GM12874 (cell line): Measurements from ENCODE around the gene RPS27.

Experiments
- TF ChIP-seq, protein P1 (sequence below): IDR thresholded peaks from 2 replicates; pipeline ENCODE4 v1.5.1; 2011; ENCODE audit warnings: low read depth, mild to moderate bottlenecking, control low read depth, low read length, moderate library complexity; ENCODE audit not compliant: insufficient read depth

Gene RPS27

DNA sequence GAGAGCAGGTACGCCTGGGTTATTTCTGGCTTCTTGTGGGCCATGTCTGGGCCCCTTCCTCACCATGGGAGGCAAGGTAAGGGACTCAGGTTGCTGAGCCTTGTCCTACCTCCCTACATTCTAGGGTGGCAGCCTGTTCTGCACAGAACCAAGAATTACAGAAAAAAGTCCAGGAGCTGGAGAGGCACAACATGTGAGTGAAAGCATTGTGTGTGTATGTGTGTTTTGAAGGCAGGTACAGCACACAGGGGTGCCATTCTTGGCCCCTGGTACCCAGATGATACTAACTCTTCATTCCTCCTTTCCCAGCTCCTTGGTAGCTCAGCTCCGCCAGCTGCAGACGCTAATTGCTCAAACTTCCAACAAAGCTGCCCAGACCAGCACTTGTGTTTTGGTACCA lies 17.5 kb upstream of the RPS27 start:
- TF ChIP-seq, protein P1, sequence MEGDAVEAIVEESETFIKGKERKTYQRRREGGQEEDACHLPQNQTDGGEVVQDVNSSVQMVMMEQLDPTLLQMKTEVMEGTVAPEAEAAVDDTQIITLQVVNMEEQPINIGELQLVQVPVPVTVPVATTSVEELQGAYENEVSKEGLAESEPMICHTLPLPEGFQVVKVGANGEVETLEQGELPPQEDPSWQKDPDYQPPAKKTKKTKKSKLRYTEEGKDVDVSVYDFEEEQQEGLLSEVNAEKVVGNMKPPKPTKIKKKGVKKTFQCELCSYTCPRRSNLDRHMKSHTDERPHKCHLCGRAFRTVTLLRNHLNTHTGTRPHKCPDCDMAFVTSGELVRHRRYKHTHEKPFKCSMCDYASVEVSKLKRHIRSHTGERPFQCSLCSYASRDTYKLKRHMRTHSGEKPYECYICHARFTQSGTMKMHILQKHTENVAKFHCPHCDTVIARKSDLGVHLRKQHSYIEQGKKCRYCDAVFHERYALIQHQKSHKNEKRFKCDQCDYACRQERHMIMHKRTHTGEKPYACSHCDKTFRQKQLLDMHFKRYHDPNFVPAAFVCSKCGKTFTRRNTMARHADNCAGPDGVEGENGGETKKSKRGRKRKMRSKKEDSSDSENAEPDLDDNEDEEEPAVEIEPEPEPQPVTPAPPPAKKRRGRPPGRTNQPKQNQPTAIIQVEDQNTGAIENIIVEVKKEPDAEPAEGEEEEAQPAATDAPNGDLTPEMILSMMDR = no peak

DNA sequence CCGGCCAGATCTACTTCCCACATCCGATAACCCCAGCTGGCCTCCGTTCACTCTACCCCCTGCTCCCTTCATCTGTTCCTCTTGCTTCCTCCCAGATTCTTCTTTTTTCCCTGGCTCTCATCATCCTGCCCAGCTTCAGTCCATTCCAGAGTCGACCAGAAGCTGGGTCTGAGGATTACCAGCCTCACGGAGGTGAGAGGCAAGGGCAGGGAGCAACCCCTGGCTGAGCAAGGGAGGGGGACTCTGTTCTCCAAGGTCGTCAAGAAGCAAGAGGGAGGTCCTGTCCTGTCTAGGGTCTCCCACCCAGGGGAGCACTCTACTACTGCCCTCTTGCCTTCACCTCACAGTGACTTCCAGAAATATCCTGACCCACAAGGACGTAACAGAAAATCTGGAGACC lies 17.0 kb upstream of the RPS27 start:
- TF ChIP-seq, protein P1 = no peak

DNA sequence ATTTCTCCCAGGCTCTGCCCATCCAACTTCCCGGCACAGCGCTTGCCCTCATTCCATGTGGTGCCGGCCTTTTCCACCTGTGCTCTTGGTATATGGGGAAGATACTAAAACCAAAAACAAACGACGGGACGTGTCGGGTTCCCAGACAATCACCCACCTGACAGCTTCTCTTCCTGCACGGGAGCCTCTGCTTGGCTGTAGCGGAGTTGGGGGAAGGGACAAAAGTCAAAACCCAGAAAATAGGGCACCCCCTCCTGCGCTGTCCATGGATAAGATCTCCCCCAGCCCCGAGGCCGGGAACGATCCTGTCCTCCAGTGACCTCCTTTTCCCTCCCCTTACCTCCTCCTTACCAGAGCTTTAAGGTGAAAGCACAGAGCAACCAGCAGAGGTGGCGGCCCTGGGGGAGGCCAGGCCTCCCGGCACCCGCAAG lies 13.7 kb upstream of the RPS27 start:
- TF ChIP-seq, protein P1 = no peak

DNA sequence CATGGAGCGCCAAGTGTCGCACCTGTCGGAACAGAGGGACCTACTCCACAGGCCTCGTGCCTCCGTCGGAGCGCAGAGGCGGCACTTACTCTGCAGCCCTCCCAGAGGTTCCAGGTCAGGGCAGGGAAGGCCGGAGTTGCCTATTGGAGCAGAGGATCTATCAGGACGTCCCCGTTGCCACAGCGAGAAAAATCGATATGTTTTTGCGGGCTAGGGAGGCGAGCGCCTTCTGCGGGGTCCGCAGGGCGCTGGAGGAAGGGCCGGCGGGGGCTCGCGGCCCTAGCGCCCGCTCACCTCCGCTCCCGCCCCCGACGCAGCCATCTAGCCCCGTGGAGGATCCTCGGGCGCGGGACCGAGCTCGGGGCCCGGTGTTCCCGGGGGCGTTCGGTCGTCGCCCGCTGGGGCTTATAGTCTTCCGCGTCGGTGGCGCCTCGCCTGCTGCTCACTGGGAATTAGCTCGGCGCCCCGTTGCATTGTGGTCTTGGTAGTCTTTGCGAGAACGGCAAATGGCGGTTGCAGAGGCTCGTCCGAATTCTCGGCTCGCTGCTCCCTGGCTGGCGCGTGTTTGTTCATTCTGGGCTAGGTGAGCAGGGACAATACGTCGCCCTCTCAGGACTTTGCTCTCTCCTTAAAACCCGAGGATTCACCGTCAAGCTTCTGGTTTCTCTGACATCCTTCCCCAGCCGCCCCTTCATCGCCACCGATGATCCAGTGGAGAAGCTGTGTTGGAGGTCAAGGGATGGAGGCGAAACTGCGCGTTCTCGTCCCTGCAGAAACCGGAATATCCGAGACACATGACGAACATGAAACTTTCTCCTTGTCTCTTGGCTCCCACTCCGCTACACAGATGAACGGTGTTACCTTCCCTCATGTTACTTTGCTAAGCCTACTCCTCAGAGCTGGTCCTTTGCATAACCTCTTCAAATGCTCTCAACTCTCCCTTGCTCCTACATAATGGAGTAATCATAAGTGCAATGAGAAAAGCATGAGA lies 13.0 kb upstream of the RPS27 start, which contains the start of gene JTB:
Gene JTB, minus strand, starts transcription at position 425 of the 991 bp plus-strand sequence. Its CDS starts 422 bp downstream, at position 3.
- TF ChIP-seq, protein P1 = no peak

DNA sequence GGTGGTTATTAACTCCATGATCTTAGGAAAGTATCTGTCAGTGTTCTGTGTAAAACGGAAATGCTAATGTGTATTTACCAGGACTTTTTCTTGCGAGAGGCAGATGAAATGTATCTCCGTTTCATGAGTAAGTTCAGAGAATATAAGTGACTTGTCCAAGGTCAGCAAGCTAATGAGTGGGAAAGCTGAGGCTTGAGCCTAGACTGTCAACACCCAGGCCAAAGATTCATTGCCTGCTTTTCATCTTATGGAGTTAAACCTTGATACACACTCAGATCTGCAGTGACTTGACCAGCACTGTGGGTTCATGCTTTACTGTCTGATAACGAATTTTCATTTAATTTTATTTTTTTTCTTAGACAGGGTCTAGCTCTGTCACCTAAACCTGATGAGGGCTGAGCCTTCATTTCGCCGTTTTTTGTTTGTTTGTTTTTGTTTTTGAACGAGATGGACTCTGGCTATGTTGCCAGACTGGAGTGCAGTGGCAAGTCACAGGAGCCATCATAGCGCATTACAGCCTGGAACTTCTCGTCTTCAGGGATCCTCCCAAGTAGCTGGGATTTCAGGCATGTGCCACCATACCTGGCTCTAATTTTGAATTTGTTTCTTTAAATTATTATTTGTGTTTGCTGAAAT lies 12.2 kb upstream of the RPS27 start:
- TF ChIP-seq, protein P1 = no peak

DNA sequence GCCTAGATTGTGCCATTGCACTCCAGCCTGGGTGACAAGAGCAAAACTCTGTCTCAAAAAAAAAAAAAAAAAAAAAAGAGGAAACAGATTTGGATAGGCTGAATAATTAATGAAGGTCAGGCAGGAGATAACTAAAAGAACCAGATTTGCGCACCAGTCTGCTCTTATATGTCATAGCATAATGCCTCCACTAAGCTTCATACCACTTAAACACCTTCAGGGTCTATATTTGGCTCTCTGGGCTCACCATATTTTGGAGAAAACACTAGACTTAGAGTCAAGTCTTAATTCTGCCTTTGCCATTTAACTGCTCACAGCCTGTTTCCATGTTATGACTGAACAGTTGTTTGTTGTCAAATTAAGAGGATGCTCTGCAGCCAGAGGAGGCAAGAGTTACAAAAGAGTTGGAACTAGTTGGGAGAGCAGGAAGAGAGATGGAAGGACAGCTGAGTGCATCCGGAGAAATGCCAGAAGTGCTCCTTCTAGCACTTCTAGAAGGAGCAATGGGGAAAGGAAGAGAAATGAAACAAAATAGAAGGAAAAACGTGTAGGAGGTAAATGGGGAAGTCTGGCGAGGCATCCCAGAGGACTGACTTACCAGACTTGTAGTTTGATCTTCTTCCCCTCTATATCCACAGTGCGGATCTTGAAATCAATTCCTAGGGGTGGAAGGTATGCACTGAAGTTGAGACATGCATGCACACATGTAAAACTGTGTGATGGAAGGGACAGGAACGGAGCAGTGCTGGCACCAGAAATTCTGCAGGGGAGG lies 6.3 kb upstream of the RPS27 start:
- TF ChIP-seq, protein P1 = no peak
